Measurements from ENCODE around the gene PKD1L1.
A peak's percentile ranks its signal among the peaks of the same experiment; 100 is the strongest.

DNA sequence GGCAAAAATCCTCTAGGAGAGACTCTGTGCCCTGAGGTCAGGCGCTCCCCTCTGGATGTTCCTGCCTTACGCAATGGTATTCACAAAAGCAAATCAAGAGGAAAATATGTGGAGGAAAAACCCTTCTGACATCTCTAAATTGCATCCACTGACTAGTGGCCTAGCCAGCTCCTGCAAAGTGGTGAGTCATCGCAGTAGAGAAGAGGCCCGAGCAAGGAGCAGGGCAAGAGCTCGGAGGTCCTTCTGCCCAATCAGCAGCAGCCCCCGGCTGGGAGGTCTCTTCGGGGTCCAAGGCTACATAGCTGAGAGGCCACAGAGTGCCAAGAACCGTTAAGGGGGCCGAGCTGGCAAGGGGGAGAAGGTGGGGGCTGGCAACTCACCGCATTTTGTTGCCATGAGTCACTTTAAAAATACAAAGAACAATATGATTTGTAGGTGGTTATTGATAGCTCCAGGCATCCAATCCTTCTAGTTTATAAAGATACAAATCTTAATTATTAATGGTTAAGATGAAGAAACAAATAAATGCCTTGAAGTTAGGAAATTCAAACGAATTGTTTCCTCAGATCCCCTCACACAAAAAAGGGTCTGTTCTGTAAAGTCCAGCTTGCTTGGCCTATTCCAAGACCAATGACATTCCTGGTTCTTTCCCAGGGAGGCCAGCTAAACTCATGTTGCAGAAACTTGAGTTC lies 161.6 kb downstream of the PKD1L1 start:
- TF ChIP-seq EGR1 (IDR thresholded peaks at IDR 0.05) (no peak), ZBTB7A (IDR thresholded peaks at IDR 0.05; ENCODE audit: low read depth) (peak; percentile 92), TCF12 (IDR thresholded peaks at IDR 0.05; ENCODE audit: low read depth) (peak; percentile 97), CEBPB (IDR thresholded peaks at IDR 0.05) (peak; percentile 98), RAD21 (IDR thresholded peaks at IDR 0.05; ENCODE audit: low read depth) (peak; percentile 26; the same call in 1 of the 2 replicates), EP300 (IDR thresholded peaks at IDR 0.05; ENCODE audit: borderline replicate concordance) (peak; percentile 97), YY1 (IDR thresholded peaks at IDR 0.05; ENCODE audit: low read depth) (peak; percentile 28; the same call in 1 of the 2 replicates), TEAD4 (IDR thresholded peaks at IDR 0.05) (peak; percentile 73)
- TF ChIP-seq, protein P1, sequence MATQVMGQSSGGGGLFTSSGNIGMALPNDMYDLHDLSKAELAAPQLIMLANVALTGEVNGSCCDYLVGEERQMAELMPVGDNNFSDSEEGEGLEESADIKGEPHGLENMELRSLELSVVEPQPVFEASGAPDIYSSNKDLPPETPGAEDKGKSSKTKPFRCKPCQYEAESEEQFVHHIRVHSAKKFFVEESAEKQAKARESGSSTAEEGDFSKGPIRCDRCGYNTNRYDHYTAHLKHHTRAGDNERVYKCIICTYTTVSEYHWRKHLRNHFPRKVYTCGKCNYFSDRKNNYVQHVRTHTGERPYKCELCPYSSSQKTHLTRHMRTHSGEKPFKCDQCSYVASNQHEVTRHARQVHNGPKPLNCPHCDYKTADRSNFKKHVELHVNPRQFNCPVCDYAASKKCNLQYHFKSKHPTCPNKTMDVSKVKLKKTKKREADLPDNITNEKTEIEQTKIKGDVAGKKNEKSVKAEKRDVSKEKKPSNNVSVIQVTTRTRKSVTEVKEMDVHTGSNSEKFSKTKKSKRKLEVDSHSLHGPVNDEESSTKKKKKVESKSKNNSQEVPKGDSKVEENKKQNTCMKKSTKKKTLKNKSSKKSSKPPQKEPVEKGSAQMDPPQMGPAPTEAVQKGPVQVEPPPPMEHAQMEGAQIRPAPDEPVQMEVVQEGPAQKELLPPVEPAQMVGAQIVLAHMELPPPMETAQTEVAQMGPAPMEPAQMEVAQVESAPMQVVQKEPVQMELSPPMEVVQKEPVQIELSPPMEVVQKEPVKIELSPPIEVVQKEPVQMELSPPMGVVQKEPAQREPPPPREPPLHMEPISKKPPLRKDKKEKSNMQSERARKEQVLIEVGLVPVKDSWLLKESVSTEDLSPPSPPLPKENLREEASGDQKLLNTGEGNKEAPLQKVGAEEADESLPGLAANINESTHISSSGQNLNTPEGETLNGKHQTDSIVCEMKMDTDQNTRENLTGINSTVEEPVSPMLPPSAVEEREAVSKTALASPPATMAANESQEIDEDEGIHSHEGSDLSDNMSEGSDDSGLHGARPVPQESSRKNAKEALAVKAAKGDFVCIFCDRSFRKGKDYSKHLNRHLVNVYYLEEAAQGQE (IDR thresholded peaks at IDR 0.05; ENCODE audit: low read depth) = no peak
- TF ChIP-seq, protein P2, sequence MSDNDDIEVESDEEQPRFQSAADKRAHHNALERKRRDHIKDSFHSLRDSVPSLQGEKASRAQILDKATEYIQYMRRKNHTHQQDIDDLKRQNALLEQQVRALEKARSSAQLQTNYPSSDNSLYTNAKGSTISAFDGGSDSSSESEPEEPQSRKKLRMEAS (IDR thresholded peaks at IDR 0.05) = peak; percentile 44; the same call in 1 of the 2 replicates
- TF ChIP-seq, protein P3, sequence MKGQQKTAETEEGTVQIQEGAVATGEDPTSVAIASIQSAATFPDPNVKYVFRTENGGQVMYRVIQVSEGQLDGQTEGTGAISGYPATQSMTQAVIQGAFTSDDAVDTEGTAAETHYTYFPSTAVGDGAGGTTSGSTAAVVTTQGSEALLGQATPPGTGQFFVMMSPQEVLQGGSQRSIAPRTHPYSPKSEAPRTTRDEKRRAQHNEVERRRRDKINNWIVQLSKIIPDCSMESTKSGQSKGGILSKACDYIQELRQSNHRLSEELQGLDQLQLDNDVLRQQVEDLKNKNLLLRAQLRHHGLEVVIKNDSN (IDR thresholded peaks at IDR 0.05) = no peak
